NCI-H146 (cell line): ENCODE data around the gene C4orf33.
"Not testable (repeated sequence)": the region's sequence is repeated elsewhere in the genome, so short reads cannot be mapped to it uniquely, and the experiment has no call there.

Experiments used
- DNase-seq: peaks from one replicate; lab custom pipeline; 2025; lab: John Stamatoyannopoulos, UW

Gene C4orf33

GRCh38 chr4:129095811-129096454 is at the start of gene C4orf33:
C4orf33 (plus strand) TSS chr4:129096152; CDS start chr4:129102611, 6,459 bp downstream.
- DNase-seq, result no peak

GRCh38 chr4:129059028-129059427 is 36.9 kb upstream of the C4orf33 start:
- no peak for DNase-seq

DNA sequence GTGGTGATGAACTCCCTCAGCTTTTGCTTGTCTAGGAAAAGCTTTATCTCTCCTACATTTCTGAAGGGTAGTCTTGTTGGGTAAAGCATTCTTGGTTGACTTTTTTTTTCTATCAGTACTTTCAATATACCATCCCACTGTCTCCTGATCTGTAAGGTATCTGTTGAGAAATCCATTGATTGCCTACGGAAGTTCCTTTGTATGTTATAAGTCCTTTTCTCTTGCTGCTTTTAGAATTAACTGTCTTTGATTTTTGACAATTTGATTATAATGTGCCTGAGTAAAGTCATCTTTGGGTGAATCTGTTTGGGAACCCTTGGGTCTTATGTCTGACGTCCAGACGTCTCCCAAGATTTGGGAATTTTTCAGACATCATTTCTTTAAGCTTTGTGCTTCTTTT is 33.4 kb upstream of the C4orf33 start:
- no peak for DNase-seq

GRCh38 chr4:129063640-129064039 is 32.3 kb upstream of the C4orf33 start:
- no peak for DNase-seq

DNA sequence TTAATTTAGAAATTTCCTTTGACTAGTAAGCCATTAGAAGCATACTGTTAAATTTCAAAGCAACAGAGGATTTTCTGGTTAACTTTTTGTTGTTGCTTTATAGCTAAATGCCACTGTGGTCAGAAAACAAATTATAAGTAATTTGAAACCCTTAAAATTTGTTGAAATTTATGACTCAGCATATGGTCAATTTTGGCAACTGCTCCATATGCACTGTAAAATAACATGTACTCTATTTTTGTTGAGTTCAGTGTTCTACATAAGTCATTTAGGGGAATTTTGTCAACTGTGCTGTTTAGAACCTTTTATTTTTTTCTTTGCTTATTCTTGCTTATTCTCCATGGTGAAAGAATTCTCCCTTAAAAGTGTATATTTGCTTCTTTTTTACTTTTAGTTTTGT is 31.2 kb upstream of the C4orf33 start:
- DNase-seq, result no peak

GRCh38 chr4:129069537-129069936 is 26.4 kb upstream of the C4orf33 start:
- not testable (repeated sequence) for DNase-seq

GRCh38 chr4:129077326-129077725 is 18.6 kb upstream of the C4orf33 start:
- no peak for DNase-seq

GRCh38 chr4:129080129-129080528 is 15.8 kb upstream of the C4orf33 start:
- no peak for DNase-seq

DNA sequence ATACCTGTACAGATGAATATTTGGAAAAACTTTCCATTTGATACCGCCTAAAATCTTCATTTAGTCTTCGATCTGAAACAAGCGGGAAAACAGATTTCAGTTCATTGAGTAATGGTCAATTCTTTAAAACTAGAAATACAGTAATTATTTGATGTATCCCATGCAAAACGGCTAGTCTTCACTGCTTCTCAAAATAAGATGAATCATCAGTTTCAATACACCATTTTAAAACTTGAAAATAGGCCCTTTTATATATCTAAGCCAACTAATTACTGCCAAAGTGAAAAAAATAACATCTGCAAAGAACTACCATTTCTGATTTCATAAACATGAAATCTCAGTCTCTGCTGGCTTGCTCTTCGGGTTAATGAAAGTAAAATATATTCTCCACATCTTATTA is 13.7 kb upstream of the C4orf33 start:
- no peak for DNase-seq

- no peak for DNase-seq
Measured at GRCh38 chr4:129085472-129085871, 10.5 kb upstream of the C4orf33 start.

GRCh38 chr4:129087516-129087915 is 8.4 kb upstream of the C4orf33 start:
- DNase-seq, result no peak

- DNase-seq, result no peak
Measured at GRCh38 chr4:129092631-129093190, 3.2 kb upstream of the C4orf33 start.

DNA sequence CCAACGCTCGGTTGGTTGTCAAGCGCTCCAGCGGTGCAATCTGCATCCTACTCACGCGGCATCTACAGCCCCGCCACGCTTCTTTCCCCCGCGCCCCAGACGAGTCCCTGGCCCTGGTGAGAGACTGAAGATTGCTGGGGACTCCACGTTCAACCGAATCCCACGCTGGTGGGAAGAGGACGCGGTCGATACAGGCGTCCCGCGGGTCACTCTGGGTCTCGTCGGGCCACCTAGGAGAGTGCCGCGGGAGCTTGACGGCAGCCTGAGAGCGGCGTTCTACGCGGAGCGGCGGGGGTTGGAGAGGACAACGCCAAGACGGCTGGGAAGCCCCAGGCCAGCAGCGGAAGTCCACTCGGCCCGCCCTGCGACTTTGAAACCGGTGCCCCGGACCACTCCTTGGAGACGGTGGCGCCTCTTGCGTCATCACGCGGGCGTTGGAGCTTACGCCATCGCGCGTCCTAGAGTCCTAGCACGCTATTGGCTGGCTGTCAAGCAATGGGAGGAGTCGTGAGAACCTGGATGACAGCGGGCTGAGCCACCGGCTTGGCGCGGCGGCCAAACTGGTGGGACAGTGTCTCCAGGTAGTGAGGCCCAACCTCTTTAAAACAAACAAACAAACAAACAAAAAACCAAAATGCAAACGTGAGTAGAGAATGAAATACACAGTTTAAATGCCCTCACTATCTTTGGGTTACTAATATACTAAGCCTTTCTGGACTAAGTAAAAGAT is 2.6 kb upstream of the C4orf33 start, which contains the start of gene SCLT1:
SCLT1 (minus strand) TSS at position 349 of the 730 bp plus-strand sequence. CDS start 436 bp downstream, outside the sequence.
- DNase-seq, result peak; percentile 93

- no peak for DNase-seq
Measured at GRCh38 chr4:129094347-129094746, 1.6 kb upstream of the C4orf33 start.

DNA sequence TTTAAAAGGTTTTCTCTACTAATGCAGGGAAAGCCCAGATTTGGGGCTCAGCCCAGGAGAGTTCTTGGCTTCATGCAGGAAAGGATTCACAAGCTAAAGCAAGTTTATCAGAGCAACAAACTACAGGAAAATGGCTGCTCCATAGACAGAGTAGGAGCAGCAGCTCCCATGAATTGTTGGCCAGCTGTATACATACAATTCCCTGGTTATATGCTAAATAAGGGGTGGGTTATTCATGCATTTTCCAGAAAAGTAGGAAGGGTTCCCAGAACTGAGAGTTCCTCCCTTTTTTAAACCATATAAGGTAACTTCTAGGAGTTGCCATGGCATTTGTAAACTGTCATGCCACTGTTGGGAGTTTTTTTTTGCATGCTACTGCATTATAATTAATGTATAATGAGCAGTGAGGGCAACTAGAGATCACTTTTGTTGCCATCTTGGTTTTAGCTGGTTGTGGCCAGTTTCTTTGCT is 2.6 kb downstream of the C4orf33 start:
- no peak for DNase-seq

GRCh38 chr4:129109965-129110824 is 14.2 kb downstream of the C4orf33 start:
- DNase-seq, result no peak

DNA sequence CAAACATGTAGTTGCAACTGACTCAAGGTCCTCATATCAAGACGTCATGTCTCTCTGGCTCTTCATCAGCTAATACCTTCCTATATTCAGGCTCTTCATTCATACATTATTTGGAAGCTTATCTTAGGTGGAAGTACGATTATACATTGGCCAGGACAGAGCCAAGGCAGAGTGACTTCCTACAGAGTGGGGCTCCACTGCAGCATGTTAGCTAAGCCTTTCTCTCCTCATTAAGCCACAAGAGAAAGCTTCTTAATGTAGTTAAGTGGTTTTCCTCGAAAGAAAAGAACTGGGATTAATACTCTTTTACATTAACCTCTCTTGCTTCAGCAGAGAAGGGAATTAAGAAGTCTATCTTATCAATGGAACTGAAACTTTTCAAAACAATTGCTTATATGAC is 15.0 kb downstream of the C4orf33 start:
- no peak for DNase-seq

DNA sequence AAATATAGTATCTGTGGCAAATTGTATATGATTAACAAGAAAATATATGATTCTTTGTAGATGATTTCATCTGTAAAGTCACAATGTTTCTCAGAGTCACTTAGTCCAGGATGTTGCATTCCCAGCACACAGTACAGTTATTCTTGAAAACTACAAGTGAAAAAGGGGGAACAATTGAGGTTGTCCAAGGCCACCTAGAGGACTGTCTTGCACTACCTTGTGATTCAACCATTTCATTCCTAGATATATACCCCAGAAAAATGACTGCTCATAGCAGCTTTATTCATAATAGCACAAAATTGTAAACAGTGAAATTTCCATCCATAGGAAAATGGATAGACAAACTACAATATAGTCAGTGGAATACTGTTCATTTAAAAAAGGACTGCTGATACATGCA is 16.0 kb downstream of the C4orf33 start:
- no peak for DNase-seq

DNA sequence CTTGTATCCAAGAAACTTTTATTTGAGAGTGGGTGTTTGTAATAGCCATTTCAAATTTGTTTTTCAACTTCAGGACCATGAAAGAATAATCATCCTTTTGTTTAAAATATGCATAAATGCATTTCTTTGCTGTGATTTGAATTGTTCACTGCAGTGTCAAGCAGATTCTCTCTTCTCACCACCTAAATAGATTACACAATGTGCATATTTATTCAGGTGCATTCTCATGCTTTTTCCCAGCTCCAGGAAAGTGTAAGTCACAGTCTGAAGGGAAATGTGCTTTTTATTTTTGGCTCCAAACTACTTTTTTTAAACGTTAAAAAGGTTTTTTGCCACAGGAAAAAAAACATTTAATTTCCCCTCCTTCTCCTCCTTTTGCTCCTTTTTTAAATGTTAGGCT is 17.5 kb downstream of the C4orf33 start:
- DNase-seq, result no peak

- no peak for DNase-seq
Measured at GRCh38 chr4:129113919-129114318, 18.0 kb downstream of the C4orf33 start.

- DNase-seq, result no peak
Measured at GRCh38 chr4:129117705-129118104, 21.8 kb downstream of the C4orf33 start.

- not testable (repeated sequence) for DNase-seq
Measured at GRCh38 chr4:129126614-129127013, 30.7 kb downstream of the C4orf33 start.
